NCI-H345 treated with DMSO at 0.1 percent for 48 hours (cell line): ENCODE measurements around the gene LRRC26.
A peak's percentile ranks its signal among the peaks of the same experiment; 100 is the strongest.

Experiments
- DNase-seq: peaks from one replicate; lab custom pipeline; 2025; ENCODE audit not compliant: unreplicated experiment; lab: John Stamatoyannopoulos, UW

Gene LRRC26, protein sequence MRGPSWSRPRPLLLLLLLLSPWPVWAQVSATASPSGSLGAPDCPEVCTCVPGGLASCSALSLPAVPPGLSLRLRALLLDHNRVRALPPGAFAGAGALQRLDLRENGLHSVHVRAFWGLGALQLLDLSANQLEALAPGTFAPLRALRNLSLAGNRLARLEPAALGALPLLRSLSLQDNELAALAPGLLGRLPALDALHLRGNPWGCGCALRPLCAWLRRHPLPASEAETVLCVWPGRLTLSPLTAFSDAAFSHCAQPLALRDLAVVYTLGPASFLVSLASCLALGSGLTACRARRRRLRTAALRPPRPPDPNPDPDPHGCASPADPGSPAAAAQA

DNA sequence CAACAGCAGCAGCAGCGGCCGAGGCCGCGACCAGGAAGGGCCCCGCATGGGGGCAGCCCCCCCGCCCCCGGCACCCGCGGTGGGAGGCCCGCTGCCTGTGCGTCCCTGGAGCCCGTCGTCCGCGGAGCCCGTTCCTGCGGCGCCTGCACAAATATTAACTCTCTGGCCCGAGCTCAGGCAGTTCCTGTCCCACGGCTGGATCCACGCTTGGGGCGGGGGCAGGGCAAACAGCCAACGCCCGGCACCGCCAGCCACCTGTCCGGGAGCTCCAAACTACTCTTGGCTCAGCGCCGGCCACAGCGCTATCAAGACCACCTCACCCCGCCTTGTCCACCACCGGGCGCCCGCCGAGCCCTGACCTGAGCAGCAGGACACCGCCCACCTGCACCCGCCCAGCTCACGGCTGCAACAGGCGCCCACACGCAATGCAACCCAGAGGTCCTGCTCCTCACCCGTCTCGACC, at the start of gene LRRC26:
Gene LRRC26, minus strand, starts transcription at position 156 of the 463 bp plus-strand sequence. Its CDS starts 108 bp downstream, at position 48.
- DNase-seq, result no peak

DNA sequence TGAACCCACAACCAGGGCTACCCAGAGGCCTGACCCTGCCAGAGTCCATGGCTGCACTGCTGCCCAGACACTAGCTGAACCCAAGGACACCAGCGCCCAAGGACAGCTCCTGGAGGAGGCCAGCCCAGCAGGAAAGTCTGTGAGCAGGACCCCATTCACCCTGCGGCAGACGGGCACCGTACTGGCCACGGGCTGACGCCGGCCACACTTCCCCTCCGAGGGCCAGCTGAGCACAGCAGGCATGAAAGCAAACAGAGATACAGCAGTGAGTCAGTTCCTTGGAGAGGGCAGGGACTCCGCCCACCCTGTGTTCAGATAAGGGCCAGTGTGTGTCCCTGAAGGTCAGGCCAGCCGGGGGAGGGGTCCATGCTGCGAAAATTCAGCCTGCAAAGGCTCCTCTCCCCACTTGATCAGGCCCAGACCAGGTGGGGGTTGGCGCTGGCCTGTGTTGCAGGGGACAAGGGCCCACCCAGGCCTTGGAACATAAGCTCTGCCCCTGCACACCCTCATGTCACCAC, 49.0 kb upstream of the LRRC26 start:
- DNase-seq, result no peak

DNA sequence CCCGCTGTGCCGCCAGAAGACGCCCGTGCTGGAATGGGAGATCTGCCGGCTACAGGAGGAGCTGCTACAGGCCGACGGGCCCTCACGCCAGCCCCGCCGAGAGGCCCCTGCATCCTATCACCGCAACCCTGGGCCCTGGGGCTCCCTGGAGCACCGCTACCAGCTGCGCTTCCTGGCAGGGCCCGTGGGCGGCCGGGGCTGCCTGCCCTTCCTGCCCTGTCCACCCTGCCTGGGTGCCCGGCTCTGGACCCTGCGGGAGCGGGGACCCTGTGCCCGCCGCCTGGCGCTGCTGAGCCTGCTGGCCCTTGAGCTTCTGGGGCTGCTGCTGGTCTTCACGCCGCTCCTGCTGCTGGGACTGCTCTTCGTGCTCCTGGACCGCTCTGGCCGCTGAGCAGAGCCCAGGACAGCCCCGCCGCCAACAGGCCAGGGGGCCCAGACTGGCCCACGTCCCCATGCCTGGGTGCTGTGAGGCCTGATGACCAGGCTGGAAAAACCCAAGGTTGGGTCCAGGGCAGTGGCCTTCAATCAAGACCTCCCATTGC, 48.4 kb upstream of the LRRC26 start:
- DNase-seq, result no peak

DNA sequence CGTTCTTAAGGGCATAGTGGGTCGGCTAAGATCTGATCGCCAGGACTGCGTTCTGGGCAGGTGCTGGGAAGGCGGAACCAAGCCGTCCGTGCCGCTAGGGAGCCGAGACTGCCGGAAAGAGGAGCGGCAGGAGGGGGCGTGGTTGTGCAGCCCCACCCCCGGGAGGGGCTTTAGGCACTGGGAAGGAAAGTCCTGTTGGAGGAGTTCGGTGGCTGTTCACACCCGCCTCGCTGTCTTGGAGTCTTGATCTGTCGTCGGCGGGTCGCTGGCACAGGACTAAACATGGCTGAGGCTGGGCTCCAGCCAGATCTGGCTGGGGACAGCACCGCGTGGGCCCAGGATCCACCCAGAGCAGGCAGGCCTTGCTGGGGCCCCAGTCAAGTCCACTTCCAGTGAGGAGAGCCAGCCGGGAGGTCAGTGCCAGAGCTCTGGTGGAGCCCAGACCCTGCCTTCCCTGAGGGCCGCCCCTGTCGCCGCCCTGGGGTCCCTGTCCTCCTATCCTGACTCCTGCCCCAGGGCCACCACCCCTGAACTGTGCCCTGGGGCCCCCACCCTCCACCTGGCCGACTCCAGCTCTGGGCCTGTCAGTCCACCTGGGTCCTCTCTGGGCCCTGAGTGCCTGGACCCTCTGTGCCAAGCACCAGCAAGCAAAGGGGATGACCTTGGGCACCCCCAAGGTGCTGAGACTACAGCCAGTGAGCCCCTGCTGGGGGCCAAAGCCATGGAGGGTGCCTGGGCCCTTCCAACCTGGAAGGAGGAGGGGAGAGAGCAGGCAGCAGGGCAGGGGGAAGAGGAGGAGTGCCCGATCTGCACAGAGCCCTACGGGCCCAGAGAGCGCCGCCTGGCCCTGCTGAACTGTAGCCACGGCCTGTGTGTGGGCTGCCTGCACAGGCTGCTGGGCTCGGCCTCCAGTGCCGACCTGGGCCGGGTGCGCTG, 47.7 kb upstream of the LRRC26 start:
- no peak for DNase-seq

DNA sequence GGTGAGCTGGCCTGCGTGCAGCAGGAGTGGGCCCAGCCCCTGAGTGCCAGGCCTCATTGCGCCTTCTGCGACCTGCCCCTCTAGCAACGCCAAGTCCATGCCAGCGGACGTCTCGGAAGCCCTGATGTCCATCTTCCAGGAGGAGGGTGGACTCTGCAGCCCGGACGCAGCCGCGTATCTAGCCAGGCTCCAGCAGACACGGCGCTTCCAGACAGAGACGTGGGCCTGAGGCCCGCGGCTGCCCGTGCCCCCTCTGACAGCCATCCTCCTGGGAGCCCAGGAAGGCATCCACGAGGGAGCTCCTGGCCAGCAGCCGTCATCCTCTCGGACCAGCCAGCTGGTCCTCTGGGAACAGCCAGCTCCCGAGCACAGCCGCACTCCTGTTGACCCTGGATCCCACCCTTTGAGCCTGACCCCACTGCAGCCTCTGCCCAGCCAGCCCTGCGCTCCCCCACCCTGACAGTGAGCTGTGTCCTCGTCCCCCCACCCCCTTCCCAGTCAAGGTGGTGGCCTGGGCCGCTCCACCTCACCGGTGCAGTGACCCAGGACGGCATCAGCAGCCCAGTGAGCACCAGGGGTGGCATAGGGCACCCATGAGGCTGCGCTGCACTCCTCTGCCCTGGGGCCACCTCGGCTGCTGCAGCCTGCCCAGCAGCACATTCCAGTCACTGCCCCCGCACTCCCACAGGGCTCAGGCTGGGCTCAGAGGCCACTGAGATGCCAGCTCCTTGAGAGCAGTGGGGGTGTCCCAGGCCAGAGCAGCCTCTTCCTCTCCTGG, 46.5 kb upstream of the LRRC26 start:
- no peak for DNase-seq

DNA sequence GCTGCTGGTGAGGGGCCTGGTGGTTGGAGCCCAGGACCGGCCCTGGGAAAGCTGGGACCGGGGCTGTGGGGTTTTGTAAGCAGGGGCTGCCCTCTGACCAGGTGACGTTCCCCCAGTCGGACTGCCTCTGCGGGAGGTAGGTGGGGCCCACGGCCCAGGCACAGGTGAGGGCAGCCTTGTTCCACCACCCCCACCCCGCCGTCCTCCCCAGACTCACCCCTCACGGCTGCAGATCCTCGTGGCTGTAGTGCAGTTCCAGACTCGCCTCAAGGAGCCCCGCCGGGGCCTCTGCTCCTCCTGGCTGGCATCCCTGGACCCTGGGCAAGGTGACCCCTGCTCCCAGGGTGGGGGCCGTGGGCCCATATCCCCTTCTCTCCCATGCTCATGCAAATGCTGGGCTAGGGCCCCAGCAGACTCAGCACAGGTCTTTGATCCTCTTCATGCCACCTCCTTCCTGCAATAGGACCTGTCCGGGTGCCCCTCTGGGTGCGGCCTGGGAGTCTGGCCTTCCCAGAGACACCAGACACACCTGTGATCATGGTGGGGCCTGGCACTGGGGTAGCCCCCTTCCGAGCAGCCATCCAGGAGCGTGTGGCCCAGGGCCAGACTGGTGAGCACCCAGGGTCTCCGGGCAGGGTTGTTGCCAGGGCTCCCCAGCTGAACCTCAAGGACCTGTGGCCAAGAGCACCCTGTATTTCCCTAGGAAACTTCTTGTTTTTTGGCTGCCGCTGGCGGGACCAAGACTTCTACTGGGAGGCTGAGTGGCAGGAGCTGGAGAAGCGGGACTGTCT, 45.5 kb upstream of the LRRC26 start:
- no peak for DNase-seq

DNA sequence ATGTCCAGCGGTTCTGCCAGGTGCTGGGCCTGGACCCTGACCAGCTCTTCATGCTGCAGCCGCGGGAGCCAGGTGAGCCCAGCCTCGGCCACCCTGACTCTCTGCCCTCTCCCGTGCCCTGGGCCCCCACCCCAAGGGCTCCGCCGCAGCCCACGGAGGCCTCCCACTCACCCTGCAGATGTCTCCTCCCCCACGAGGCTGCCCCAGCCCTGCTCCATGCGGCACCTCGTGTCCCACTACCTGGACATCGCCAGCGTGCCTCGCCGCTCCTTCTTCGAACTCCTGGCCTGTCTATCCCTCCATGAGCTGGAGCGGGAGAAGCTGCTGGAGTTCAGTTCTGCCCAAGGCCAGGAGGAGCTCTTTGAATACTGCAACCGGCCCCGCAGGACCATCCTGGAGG, 44.8 kb upstream of the LRRC26 start:
- no peak for DNase-seq

DNA sequence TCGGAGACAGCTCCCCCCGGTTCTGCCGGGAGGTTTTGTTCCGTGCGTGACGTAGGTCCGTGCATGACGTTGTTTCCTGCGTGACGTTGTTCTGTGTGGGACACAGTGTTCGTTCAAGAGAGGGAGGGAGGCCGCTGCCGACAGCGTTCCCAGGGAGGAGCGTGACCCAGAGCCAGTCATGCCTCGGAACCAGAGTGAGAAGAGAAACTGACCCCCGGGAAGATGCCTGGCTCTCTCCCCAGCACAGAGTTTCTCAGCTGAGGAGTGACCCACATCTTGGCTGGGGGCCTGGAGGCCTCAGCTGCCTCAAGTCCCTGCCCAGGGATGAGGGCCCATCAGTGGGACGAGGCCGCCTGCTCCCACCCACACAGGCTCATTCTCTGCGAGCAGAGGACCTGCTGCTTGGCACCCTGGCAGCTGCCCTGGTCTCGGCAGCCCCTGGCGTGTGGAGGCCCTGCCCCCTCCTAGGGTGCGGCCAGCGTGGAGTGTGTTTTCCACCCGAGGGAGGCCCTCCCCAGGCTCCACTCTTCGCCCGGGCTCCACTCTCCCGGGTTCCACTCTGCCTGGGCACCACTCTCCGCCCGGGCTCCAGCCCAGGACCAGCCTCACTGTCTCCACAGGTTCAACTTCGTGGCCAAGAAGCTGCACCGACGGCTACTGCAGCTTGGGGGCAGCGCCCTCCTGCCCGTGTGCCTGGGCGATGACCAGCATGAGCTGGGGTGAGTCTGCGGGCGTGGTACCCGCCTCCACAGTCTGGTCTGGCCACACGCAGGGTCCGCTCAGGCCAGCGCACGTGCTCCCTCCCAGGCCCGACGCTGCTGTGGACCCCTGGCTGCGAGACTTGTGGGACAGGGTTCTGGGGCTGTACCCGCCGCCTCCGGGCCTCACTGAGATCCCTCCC, 43.6 kb upstream of the LRRC26 start:
- DNase-seq, result no peak

DNA sequence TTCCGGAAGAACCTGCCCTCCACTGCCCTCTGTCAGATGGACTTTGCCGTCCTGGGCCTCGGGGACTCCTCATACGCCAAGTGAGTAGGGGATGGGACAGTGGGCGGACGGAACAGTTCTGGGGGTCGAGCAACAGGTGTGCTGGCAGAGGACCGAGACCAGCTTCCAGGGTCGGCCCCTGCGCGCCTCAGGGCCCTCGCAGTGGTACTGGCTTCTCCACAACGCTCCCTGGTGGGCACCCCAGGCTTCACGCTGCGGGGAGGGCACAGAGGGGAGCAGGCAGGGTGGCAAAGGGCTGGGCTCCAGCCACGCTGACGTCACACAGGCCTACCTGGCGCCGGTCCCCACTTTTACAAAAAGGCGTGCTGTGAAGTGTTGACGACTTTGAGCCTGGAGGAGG, 42.7 kb upstream of the LRRC26 start:
- DNase-seq, result no peak

DNA sequence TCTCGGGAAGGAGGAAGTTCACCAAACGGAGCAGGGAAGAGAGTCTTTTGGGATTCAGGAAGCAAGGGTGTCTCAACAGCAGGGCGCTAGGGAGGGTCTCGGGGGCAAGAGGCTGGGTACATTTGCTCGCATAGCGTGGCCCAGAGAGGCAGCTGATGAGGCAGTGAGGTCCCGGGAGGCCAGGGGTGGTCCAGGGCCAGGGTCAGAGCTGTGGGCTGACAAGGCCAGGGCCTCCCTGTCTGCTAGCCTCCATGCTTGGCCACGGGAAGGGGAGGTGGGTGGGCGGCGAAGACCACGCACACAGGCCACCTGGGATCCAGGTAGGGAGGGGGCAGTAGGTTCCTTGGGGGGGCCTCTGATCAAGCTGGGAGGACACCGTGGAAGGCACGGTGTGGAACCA, 41.7 kb upstream of the LRRC26 start:
- DNase-seq, result no peak

DNA sequence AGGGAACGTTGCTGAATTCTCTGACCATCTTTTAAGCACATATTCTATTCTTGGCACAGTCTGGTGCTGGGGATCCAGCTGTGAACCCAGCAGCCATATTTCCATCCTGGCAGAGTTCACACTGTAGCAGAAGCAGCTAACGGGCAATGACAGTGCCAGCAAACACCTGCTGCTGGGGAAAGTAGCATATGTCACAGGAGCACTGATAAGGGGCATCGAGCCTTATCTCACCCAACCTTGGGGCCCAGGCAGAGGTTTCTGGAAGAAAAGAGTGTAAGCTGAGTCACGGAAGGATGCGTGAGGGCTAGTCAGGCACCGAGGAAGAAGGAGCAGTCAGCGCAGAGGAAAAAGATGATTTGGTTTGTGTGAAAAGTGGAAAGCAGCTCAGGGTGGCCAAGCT, 36.8 kb upstream of the LRRC26 start:
- no peak for DNase-seq

DNA sequence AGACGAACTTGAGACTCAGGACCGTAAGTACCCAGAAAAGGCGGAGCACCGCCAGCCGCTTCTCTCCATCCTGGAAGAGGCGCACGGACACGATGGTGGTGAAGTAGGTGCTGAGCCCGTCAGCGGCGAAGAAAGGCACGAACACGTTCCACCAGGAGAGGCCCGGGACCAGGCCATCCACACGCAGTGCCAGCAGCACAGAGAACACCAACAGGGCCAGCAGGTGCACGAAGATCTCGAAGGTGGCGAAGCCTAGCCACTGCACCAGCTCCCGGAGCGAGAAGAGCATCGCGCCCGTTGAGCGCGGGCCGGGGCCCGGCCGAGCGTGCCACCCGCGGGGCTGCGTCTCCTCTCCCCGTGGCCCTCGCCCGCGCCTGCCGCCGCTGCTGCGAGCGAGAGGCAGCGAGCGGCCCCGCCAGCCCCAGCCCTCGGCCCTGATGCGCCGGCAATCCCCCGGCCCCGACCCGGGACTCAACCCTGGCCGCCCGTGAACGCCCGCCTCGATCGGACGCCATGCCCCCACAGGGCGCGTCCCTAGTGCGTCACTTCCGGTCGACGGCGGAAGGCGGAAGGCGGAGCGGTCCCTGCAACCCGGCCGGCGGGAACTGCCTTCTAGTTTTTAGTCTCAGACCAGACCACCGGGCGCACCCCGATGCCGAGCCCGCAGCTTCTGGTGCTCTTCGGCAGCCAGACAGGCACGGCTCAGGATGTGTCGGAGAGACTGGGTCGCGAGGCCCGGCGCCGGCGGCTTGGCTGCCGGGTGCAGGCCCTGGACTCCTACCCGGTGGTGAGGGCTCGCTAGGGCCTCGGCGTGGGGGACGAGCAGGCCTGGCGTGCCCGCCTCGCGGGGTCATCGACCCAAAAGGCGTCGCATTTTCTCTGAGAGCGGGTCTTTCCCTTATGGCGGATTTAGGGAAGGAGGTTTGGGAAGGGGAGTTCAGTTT, 35.5 kb upstream of the LRRC26 start, which contains the start of the genes NDOR1 and TMEM203:
Gene NDOR1, plus strand, starts transcription at position 575 of the 944 bp plus-strand sequence. Its CDS starts 78 bp downstream, at position 653.
Gene TMEM203, minus strand, starts transcription at position 523 of the 944 bp plus-strand sequence. Its CDS starts 234 bp downstream, at position 289.
- DNase-seq, result peak; percentile 58

DNA sequence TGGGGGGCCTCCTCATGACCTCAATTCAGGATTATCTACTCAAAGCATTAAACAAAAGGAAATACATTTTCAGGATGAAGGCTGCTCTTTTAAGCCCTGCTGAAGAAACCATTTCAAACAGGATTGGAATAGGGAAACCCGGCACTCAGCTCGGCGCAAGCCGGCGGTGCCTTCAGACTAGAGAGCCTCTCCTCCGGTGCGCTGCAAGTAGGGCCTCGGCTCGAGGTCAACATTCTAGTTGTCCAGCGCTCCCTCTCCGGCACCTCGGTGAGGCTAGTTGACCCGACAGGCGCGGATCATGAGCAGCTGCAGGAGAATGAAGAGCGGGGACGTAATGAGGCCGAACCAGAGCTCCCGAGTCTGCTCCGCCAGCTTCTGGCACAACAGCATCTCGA, 34.9 kb upstream of the LRRC26 start:
- no peak for DNase-seq

DNA sequence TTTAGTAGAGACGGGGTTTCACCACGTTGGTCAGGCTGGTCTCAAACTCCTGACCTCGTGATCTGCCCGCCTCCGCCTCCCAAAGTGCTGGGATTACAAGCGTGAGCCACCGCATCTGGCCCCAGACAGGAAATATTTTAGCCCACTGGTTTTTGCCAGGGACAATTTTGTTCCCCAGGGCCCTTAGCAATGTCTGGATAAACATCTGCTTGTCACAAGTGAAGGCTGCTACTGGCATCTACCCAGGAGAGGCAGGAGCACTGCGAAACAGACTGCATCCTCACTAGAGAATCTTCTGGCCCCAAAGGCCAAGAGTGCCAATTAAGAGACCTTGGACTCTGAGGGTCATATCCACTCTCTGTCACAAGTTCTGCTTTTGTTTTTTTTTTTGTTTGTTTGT, 33.1 kb upstream of the LRRC26 start:
- no peak for DNase-seq

DNA sequence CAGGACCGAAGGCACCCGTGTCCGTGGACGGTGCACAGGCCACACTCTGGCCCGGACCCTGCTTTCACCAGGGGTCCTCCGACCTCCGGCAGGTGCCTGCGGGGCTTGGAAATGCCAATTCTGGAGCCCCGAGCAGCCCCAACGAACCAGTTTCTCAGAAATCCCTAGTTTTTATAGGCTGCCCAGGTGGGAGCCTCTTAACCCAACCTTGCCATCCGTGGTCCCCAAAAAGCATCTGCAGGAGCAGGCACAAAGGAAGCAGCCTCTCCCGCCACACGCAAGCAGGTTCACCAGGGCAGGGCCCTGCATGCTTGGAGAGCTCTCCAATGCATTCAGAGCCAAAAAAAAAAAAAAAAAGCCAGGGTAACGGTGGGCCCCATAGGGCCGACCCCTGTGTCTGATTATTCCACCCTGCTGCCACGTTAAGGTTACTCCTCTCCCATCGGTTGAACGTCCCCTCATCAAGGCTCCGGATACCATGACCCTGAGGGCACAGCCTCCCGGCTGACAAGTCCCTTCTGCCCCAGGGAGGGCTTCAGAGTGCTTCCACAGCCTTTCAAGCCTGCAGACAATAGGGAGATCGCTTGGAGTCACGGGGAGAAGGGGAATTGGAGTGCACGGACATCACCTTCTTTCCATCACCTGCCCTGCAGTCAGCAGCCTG, 31.5 kb upstream of the LRRC26 start:
- no peak for DNase-seq

DNA sequence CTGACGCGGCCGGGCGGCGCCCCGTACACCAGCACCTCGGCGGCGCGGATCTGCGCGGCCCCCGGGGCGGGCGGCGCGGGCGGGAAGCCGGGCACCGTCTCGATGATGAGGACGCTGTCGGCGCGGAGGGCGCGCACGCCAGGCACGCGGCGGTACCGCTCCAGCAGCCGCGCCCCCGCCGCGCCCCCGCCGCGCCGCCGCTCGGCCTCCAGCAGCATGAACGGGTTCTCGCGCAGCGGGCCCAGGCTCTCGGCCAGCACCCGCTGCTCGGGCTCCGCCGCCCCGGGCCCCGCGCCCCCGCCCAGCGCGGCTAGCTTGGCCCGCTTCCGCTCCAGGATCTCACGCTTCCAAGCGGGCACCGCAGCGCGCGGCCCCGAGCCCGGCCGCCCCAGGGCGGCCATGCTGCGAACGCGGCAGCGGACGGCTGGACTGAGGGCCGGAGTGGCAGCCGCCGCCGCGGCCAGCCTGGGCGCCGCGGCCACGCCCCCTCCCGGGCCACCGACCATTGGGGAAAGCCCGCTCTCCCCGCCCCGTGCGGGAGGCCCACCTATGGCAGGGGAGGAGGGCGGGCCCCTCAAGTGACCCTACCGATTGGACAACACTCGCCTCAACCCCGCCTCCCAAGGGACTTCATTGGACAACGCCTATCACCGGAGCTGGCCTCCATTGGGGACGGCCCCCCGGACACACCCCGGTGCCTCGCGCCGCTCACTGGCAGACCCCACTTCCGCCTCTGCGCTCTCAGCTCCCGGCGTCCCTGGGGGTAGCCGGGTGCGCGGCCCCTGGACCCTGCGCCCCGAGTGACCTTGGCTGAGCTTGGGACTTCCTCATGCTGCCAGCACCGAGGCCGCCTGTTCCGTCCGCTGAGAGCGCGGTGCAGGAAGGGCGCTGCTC, 30.7 kb upstream of the LRRC26 start, which contains the start of gene TPRN:
Gene TPRN, minus strand, starts transcription at position 431 of the 894 bp plus-strand sequence. Its CDS starts 30 bp downstream, at position 401.
- DNase-seq, result peak; percentile 98
